ENCODE measurements around the gene ZNF462.

ZNF462 gene

DNA sequence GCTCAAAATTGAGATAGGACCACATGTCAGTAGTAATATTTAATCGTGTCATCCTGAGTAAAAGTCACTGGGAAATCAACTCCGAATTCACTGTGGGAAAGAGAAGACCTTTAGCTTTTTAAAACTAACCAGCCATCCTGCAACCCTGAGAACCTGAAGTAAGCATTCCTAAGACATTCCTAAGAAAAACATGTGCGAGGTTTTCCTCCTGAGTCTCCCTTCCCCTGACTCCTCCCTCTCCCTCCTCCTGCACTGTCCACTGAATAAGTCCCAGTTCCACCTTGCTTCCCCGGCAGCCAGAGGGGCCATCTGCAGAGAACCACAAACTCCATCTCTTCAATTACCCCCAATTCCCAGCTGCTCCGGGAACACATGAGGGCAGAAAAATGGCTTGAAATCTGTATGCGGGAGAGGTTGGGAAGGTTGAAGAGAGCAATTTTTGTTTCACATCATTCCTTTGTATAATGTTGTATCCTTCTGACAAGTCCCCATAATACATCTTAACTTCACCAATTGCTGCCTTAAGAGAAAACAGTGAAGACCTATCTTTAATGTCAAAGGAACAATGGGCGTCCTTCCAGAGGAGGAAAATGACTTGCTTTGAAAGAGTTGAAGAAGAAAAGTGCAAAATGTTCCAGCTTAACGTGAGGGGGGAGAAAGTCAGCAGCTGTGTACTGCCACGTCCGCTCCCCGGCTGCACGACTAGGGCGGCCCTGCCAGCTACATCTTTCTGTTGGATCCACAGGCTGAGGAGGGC lies 186.3 kb downstream of the ZNF462 start:
- no peak for DNase-seq (ENCODE audit: extremely low read depth, low read depth)
- H3K4me3 ChIP-seq (replicated peaks; ENCODE audit: low read depth, low read length): no peak overlapping the region
- TF ChIP-seq, protein P1, sequence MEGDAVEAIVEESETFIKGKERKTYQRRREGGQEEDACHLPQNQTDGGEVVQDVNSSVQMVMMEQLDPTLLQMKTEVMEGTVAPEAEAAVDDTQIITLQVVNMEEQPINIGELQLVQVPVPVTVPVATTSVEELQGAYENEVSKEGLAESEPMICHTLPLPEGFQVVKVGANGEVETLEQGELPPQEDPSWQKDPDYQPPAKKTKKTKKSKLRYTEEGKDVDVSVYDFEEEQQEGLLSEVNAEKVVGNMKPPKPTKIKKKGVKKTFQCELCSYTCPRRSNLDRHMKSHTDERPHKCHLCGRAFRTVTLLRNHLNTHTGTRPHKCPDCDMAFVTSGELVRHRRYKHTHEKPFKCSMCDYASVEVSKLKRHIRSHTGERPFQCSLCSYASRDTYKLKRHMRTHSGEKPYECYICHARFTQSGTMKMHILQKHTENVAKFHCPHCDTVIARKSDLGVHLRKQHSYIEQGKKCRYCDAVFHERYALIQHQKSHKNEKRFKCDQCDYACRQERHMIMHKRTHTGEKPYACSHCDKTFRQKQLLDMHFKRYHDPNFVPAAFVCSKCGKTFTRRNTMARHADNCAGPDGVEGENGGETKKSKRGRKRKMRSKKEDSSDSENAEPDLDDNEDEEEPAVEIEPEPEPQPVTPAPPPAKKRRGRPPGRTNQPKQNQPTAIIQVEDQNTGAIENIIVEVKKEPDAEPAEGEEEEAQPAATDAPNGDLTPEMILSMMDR (IDR thresholded peaks at IDR 0.05; ENCODE audit: low read depth, low read length, missing control alignments): no peak

DNA sequence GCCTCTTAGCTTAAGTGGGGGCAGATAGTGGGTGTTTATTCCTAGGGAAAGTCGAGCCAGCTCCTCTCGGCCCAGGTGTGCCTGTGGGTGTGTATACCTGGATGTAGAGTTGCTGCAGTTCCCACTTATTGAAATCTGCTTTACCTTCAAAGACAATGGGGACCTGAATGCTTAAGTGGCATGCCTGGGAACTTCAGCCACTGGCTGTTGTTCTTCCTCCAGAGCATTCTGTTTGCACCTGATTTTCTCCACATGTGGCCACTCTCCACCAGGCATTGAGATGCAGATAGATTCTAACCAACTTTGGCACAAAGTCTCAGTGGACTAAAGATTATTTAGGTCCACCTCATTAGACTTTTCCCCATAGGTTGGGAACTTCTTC lies 186.8 kb downstream of the ZNF462 start:
- TF ChIP-seq, protein P1 (IDR thresholded peaks at IDR 0.05; ENCODE audit: low read depth, low read length, missing control alignments): no peak
- DNase-seq (ENCODE audit: extremely low read depth, low read depth): no peak

DNA sequence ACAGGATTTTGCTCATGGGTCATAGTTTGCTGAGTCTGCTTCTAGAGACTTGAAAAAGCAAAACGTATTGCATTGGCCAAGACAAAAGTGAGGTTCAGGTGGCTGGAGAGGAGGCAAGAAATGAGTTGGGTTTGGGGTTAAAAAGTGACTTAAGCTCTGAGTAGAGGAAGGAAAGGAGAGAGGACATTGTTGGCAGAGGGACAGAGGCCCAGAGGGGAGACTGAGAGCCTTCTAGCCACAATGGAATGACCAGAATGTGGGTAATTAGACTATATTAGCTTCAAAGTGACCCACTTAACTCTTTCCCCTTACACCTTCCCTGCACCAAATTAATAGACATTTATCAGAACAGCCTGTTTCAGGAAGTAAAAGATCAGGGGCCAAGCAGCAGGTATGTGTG lies 188.4 kb downstream of the ZNF462 start:
- H3K4me3 ChIP-seq (replicated peaks; ENCODE audit: low read depth, low read length): no peak overlapping the region
- DNase-seq (ENCODE audit: extremely low read depth, low read depth): no peak
- TF ChIP-seq, protein P1 (IDR thresholded peaks at IDR 0.05; ENCODE audit: low read depth, low read length, missing control alignments): no peak

More for the DNA sequence above, 186.8 kb downstream of the ZNF462 start:
- no peak overlapping the region for H3K4me3 ChIP-seq (replicated peaks; ENCODE audit: low read depth, low read length)

DNA sequence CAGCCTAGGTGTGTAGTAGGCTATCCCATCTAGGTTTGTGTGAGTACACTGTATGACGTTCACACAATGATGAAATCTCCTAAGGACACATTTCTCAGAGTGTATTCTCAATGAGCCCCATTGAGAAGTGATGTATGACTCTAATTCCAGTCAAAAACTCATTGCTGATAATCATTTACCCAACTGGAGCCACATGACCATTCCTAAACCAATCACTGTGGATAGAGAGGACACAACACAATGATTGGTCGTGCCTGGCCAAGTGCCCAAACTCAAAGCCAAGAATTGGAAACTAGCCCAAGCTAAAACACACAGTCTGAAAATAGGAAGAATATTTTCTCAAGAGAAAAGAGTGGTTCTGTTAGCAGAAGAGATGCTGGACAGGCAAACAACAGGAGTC lies 191.2 kb downstream of the ZNF462 start:
- no peak overlapping the region for H3K4me3 ChIP-seq (replicated peaks; ENCODE audit: low read depth, low read length)
- TF ChIP-seq, protein P1 (IDR thresholded peaks at IDR 0.05; ENCODE audit: low read depth, low read length, missing control alignments): no peak
- no peak for DNase-seq (ENCODE audit: extremely low read depth, low read depth)

DNA sequence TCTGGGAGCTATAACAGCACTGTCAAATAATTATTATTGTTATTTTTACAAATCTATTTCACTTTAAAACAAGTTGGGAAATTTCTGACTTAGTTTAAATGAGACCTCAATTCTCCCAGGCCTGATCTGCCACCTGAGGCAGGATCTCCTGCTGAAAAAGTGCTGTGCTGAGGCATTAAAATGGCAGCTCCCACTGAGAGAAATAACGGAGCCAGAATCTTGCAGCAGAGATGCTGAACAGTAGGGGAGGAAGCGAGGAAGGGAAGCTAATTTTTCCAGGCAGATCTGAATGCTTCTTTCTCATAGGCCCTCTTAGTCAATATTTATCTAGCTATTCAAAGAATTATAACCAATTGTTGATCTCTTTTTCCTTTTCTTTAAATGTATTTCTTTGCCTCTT lies 196.3 kb downstream of the ZNF462 start:
- TF ChIP-seq, protein P1 (IDR thresholded peaks at IDR 0.05; ENCODE audit: low read depth, low read length, missing control alignments): no peak
- H3K4me3 ChIP-seq (replicated peaks; ENCODE audit: low read depth, low read length): no peak overlapping the region
- DNase-seq (ENCODE audit: extremely low read depth, low read depth): no peak

DNA sequence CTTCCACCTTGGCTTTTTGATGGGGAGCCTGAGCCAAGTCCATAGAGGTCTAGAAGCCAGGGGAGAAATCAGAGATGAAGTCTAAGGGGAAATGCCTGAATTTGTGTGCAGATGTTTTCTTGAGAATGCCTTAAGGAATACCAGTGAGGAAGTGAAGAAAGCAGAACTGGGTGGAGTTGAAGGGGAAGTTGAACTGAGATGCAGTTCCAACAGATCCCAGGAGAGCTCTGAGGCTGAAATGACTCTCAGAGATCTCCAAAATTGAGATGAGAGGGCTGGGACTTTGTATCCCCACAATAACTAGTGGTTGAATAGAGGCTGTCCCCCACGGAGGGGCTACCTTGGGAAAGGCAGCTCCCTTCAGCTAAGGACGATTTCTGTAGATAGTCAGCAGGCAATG lies 197.1 kb downstream of the ZNF462 start:
- TF ChIP-seq, protein P1 (IDR thresholded peaks at IDR 0.05; ENCODE audit: low read depth, low read length, missing control alignments): no peak
- H3K4me3 ChIP-seq (replicated peaks; ENCODE audit: low read depth, low read length): no peak overlapping the region
- DNase-seq (ENCODE audit: extremely low read depth, low read depth): no peak

Data from HFF-Myc (cell line).